HG03565 (cell line): Measurements from ENCODE around the gene TUBB8B.
A peak's percentile ranks its signal among the peaks of the same experiment; 100 is the strongest.
"Not testable (repeated sequence)": the region's sequence is repeated elsewhere in the genome, so short reads cannot be mapped to it uniquely, and the experiment has no call there.

Experiments
- ATAC-seq: cut with Tn5 transposase; IDR thresholded peaks from one replicate; pipeline ENCODE4 v1.9.1; 2021; ENCODE audit warnings: mild to moderate bottlenecking, moderate library complexity; ENCODE audit not compliant: unreplicated experiment

Gene TUBB8B

GRCh38 chr18:49176-49665 lies at the start of gene TUBB8B:
Gene TUBB8B, minus strand, starts transcription at chr18:49615. Its CDS starts 58 bp downstream, at chr18:49557.
- ATAC-seq, result not testable (repeated sequence)

- ATAC-seq, result peak; percentile 96
Observed at GRCh38 chr18:97252-97914, 48.0 kb upstream of the TUBB8B start.

GRCh38 chr18:96767-97131 lies 47.3 kb upstream of the TUBB8B start:
- ATAC-seq, result not testable (repeated sequence)

GRCh38 chr18:96101-96766 lies 46.8 kb upstream of the TUBB8B start:
- ATAC-seq, result peak; percentile 38

- ATAC-seq, result not testable (repeated sequence)
Observed at GRCh38 chr18:95580-95979, 46.2 kb upstream of the TUBB8B start.

- not testable (repeated sequence) for ATAC-seq
Observed at GRCh38 chr18:93897-94408, 44.5 kb upstream of the TUBB8B start.

GRCh38 chr18:91561-91960 lies 42.1 kb upstream of the TUBB8B start:
- not testable (repeated sequence) for ATAC-seq

GRCh38 chr18:90396-91193 lies 41.2 kb upstream of the TUBB8B start:
- not testable (repeated sequence) for ATAC-seq

- ATAC-seq, result not testable (repeated sequence)
Observed at GRCh38 chr18:89124-89523, 39.7 kb upstream of the TUBB8B start.

- ATAC-seq, result not testable (repeated sequence)
Observed at GRCh38 chr18:84801-85200, 35.4 kb upstream of the TUBB8B start.

- ATAC-seq, result not testable (repeated sequence)
Observed at GRCh38 chr18:82626-83209, 33.3 kb upstream of the TUBB8B start.

- not testable (repeated sequence) for ATAC-seq
Observed at GRCh38 chr18:80881-81280, 31.5 kb upstream of the TUBB8B start.

GRCh38 chr18:80202-80601 lies 30.8 kb upstream of the TUBB8B start:
- ATAC-seq, result not testable (repeated sequence)

- not testable (repeated sequence) for ATAC-seq
Observed at GRCh38 chr18:75525-76160, 26.2 kb upstream of the TUBB8B start.

- not testable (repeated sequence) for ATAC-seq
Observed at GRCh38 chr18:73181-73777, 23.9 kb upstream of the TUBB8B start.

- ATAC-seq, result not testable (repeated sequence)
Observed at GRCh38 chr18:67701-68100, 18.3 kb upstream of the TUBB8B start.

GRCh38 chr18:64279-64678 lies 14.9 kb upstream of the TUBB8B start:
- not testable (repeated sequence) for ATAC-seq

- not testable (repeated sequence) for ATAC-seq
Observed at GRCh38 chr18:63656-64055, 14.2 kb upstream of the TUBB8B start.

GRCh38 chr18:54388-54787 lies 5.0 kb upstream of the TUBB8B start:
- ATAC-seq, result not testable (repeated sequence)

- ATAC-seq, result not testable (repeated sequence)
Observed at GRCh38 chr18:48696-49095, 719 bp downstream of the TUBB8B start.
